Fibroblast of the aortic adventitia (primary cell): ENCODE results near the gene FOXO3. TPM values are rescaled to one million over a fixed set of nuclear protein-coding genes. Genes with fewer than 3 reads are reported as not detected.

Experiments used
- DNase-seq: peaks from one replicate; pipeline ENCODE4 v3.0.0-alpha.2; 2010; ENCODE audit warnings: low read depth
- H3K4me3 ChIP-seq: 2 replicates; pipeline ENCODE4 v1.5.1; 2011; ENCODE audit warnings: low read depth, mild to moderate bottlenecking, control low read depth, low read length, moderate library complexity
- CTCF ChIP-seq: IDR thresholded peaks from 2 replicates; pipeline ENCODE4 v1.5.1; 2011; ENCODE audit warnings: mild to moderate bottlenecking, low read length, control low read depth, inconsistent platforms; ENCODE audit not compliant: insufficient read depth
- total RNA-seq: library from RNA; depleted of rRNA; stranded (reverse); fragments of >200 nt; gene quantifications from 2 replicates; pipeline ENCODE4 v1.2.3, GENCODE V29; 2012; ENCODE audit warnings: low replicate concordance

FOXO3 gene
- total RNA-seq, 1 donor, result 54.5 TPM

GRCh38 chr6:108637963-108638362 is 77.2 kb downstream of the FOXO3 start:
- H3K4me3 ChIP-seq, result no peak overlapping the region
- no peak for TF ChIP-seq CTCF
- DNase-seq, result no peak

- no peak overlapping the region for H3K4me3 ChIP-seq
Observed at GRCh38 chr6:108638993-108639392, 78.3 kb downstream of the FOXO3 start.

GRCh38 chr6:108640104-108640503 is 79.4 kb downstream of the FOXO3 start:
- no peak for DNase-seq
- H3K4me3 ChIP-seq, result no peak overlapping the region
- no peak for TF ChIP-seq CTCF

More at GRCh38 chr6:108638993-108639392, 78.3 kb downstream of the FOXO3 start:
- no peak for TF ChIP-seq CTCF
- no peak for DNase-seq

- no peak for DNase-seq
- no peak overlapping the region for H3K4me3 ChIP-seq
- no peak for TF ChIP-seq CTCF
Observed at GRCh38 chr6:108643184-108643583, 82.5 kb downstream of the FOXO3 start.

GRCh38 chr6:108644252-108644651 is 83.5 kb downstream of the FOXO3 start:
- TF ChIP-seq CTCF, result no peak
- no peak overlapping the region for H3K4me3 ChIP-seq
- no peak for DNase-seq

- no peak for TF ChIP-seq CTCF
- no peak overlapping the region for H3K4me3 ChIP-seq
- DNase-seq, result no peak
Observed at GRCh38 chr6:108648191-108648590, 87.5 kb downstream of the FOXO3 start.

- no peak for DNase-seq
- no peak overlapping the region for H3K4me3 ChIP-seq
- no peak for TF ChIP-seq CTCF
Observed at GRCh38 chr6:108650325-108650724, 89.6 kb downstream of the FOXO3 start.
